ENCODE data around the gene IPO4.

GRCh38 chr14:24145219-24145618, 43.4 kb downstream of the IPO4 start:
- no peak for TF ChIP-seq CTCF (IDR thresholded peaks at IDR 0.05 in 4 of 5, conservative IDR thresholded peaks at IDR 0.05 in 1 of 5)
- no peak for TF ChIP-seq POLR2A (IDR thresholded peaks at IDR 0.05)
